Posterior vena cava (tissue), 2 donors: Measurements from ENCODE around the gene STN1. TPM values are rescaled to one million over a fixed set of nuclear protein-coding genes. Genes with fewer than 3 reads are reported as not detected.

Experiments used
- DNase-seq: peaks from one replicate; pipeline ENCODE4 v3.0.0-alpha.2; 2020; ENCODE audit warnings: low spot score
- intact Hi-C, 2 donors: fragments of 100-400 bp; cut with DNase I; formaldehyde crosslinking; loops; one replicate each; pipeline versions ENCODE4 v1.14.1 to v1.14.2; 2022 to 2023
- total RNA-seq, 2 donors: library from RNA; stranded (reverse); fragmentation: NEBNext Ultra II Directional; extraction: Animal tissue kit (Norgen Biotek cat#: 25700); gene quantifications; one replicate each; pipeline ENCODE4 v1.2.1, GENCODE V29; 2021
- donor health status: DM: yes; HTN: yes; CAD: no.
- donor health status: DM: yes; HTN: yes; CAD: no.

Gene STN1
- total RNA-seq, 2 donors from 2014 or later: 18.2 to 18.6 TPM

- intact Hi-C loops: loop anchor here in 1 of 2 donors (10.0 kb wide), 1 partner anchor 224 kb away; the partner anchor contains the start of gene SFR1
- DNase-seq: no peak
Observed at GRCh38 chr10:103901299-103901698, 16.7 kb downstream of the STN1 start.

GRCh38 chr10:103899312-103899711 is 18.7 kb downstream of the STN1 start:
- intact Hi-C loops: no loop called here
- DNase-seq: no peak

GRCh38 chr10:103897241-103897774 is 20.7 kb downstream of the STN1 start:
- DNase-seq: no peak
- intact Hi-C loops: no loop called here

- intact Hi-C loops: no loop called here
- no peak for DNase-seq
Observed at GRCh38 chr10:103896225-103896624, 21.8 kb downstream of the STN1 start.

- DNase-seq: no peak
- intact Hi-C loops: no loop called here
Observed at GRCh38 chr10:103895411-103896186, 22.4 kb downstream of the STN1 start.

- no peak for DNase-seq
- intact Hi-C loops: no loop called here
Observed at GRCh38 chr10:103894441-103894864, 23.5 kb downstream of the STN1 start.

- DNase-seq: no peak
- intact Hi-C loops: no loop called here
Observed at GRCh38 chr10:103893817-103894216, 24.2 kb downstream of the STN1 start.

GRCh38 chr10:103892181-103892580 is 25.8 kb downstream of the STN1 start:
- DNase-seq: no peak
- intact Hi-C loops: no loop called here

GRCh38 chr10:103890688-103891087 is 27.3 kb downstream of the STN1 start:
- no peak for DNase-seq
- intact Hi-C loops: no loop called here

- no peak for DNase-seq
- intact Hi-C loops: no loop called here
Observed at GRCh38 chr10:103890194-103890658, 27.8 kb downstream of the STN1 start.

- DNase-seq: no peak
- intact Hi-C loops: no loop called here
Observed at GRCh38 chr10:103889121-103889720, 28.8 kb downstream of the STN1 start.

- DNase-seq: no peak
- intact Hi-C loops: no loop called here
Observed at GRCh38 chr10:103888113-103888841, 29.7 kb downstream of the STN1 start.

GRCh38 chr10:103885617-103886016 is 32.4 kb downstream of the STN1 start:
- DNase-seq: no peak
- intact Hi-C loops: no loop called here

- intact Hi-C loops: no loop called here
- no peak for DNase-seq
Observed at GRCh38 chr10:103884681-103885139, 33.3 kb downstream of the STN1 start.

- intact Hi-C loops: no loop called here
Observed at GRCh38 chr10:103882285-103883007, 35.5 kb downstream of the STN1 start.

GRCh38 chr10:103881416-103882284 is 36.3 kb downstream of the STN1 start:
- no peak for DNase-seq
- intact Hi-C loops: no loop called here

More at GRCh38 chr10:103882285-103883007, 35.5 kb downstream of the STN1 start:
- DNase-seq: no peak

GRCh38 chr10:103879831-103880230 is 38.2 kb downstream of the STN1 start:
- intact Hi-C loops: no loop called here
- no peak for DNase-seq

- DNase-seq: no peak
- intact Hi-C loops: no loop called here
Observed at GRCh38 chr10:103879409-103879808, 38.6 kb downstream of the STN1 start.
